ENCODE results near the gene LRBA.
"Not testable (repeated sequence)": the region's sequence is repeated elsewhere in the genome, so short reads cannot be mapped to it uniquely, and the experiment has no call there.

The LRBA gene

GRCh38 chr4:150390531-150390910 is 624.6 kb downstream of the LRBA start:
- H3K27ac ChIP-seq (ENCODE audit: low read depth in 2 of 2, low read length in 2 of 2): no peak overlapping the region
- no peaks in the 10 kb centered on the region for H3K9me3 ChIP-seq (ENCODE audit: control insufficient read depth in 2 of 2, low read length in 2 of 2)
- no peaks in the 10 kb centered on the region for H3K27me3 ChIP-seq (ENCODE audit: control insufficient read depth in 2 of 2, insufficient read depth in 2 of 2, low read length in 2 of 2)
- no peaks in the 10 kb centered on the region for H3K4me1 ChIP-seq (ENCODE audit: control insufficient read depth in 2 of 2, insufficient read depth in 2 of 2, low read length in 2 of 2)
- H3K9ac ChIP-seq (ENCODE audit: low read depth in 1 of 2, low read length in 2 of 2): no peak overlapping the region
- no peak overlapping the region for H3K4me3 ChIP-seq (ENCODE audit: low read length in 2 of 2)
- H3K36me3 ChIP-seq (ENCODE audit: control insufficient read depth in 2 of 2, insufficient read depth in 2 of 2, low read length in 2 of 2): no peaks in the 10 kb centered on the region

- Histone ChIP-seq H3K36me3 (ENCODE audit: control insufficient read depth in 2 of 2, insufficient read depth in 2 of 2, low read length in 2 of 2) (no peaks in the 10 kb centered on the region), H3K4me1 (ENCODE audit: control insufficient read depth in 2 of 2, insufficient read depth in 2 of 2, low read length in 2 of 2) (no peaks in the 10 kb centered on the region), H3K9ac (ENCODE audit: low read depth in 1 of 2, low read length in 2 of 2) (no peak overlapping the region), H3K9me3 (ENCODE audit: control insufficient read depth in 2 of 2, low read length in 2 of 2) (no peaks in the 10 kb centered on the region), H3K27me3 (ENCODE audit: control insufficient read depth in 2 of 2, insufficient read depth in 2 of 2, low read length in 2 of 2) (no peaks in the 10 kb centered on the region), H3K27ac (ENCODE audit: low read depth in 2 of 2, low read length in 2 of 2) (no peak overlapping the region), H3K4me3 (ENCODE audit: low read length in 2 of 2) (no peak overlapping the region)
Observed at GRCh38 chr4:150389896-150390530, 625.1 kb downstream of the LRBA start.

GRCh38 chr4:150387981-150388380 is 627.1 kb downstream of the LRBA start:
- Histone ChIP-seq H3K9me3 (ENCODE audit: control insufficient read depth in 2 of 2, low read length in 2 of 2) (no peaks in the 10 kb centered on the region), H3K27me3 (ENCODE audit: control insufficient read depth in 2 of 2, insufficient read depth in 2 of 2, low read length in 2 of 2) (no peaks in the 10 kb centered on the region), H3K4me3 (ENCODE audit: low read length in 2 of 2) (no peak overlapping the region)

DNA sequence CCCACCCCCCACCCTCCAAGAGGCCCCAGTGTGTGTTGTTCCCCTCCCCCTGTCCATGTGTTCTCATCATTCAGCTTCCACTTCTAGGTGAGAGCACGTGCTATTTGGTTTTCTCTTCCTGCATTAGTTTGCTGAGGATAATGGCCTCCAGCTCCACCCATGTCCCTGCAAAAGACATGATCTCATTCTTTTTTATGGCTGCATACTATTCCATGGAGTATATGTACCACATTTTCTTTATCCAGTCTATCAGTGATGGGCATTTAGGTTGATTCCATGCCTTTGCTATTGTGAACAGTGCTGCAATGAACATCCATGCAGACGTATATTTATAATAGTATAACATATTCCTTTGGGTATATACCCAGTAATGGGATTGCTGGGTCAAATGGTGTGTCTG is 628.7 kb downstream of the LRBA start:
- not testable (repeated sequence) for H3K4me1 ChIP-seq (ENCODE audit: control insufficient read depth in 2 of 2, insufficient read depth in 2 of 2, low read length in 2 of 2); H3K27me3 ChIP-seq (ENCODE audit: control insufficient read depth in 2 of 2, insufficient read depth in 2 of 2, low read length in 2 of 2); H3K4me3 ChIP-seq (ENCODE audit: low read length in 2 of 2); H3K27ac ChIP-seq (ENCODE audit: low read depth in 2 of 2, low read length in 2 of 2); H3K9me3 ChIP-seq (ENCODE audit: control insufficient read depth in 2 of 2, low read length in 2 of 2); H3K36me3 ChIP-seq (ENCODE audit: control insufficient read depth in 2 of 2, insufficient read depth in 2 of 2, low read length in 2 of 2); H3K9ac ChIP-seq (ENCODE audit: low read depth in 1 of 2, low read length in 2 of 2)

More at GRCh38 chr4:150387981-150388380, 627.1 kb downstream of the LRBA start:
- Histone ChIP-seq H3K4me1 (ENCODE audit: control insufficient read depth in 2 of 2, insufficient read depth in 2 of 2, low read length in 2 of 2) (no peaks in the 10 kb centered on the region), H3K36me3 (ENCODE audit: control insufficient read depth in 2 of 2, insufficient read depth in 2 of 2, low read length in 2 of 2) (no peaks in the 10 kb centered on the region), H3K9ac (ENCODE audit: low read depth in 1 of 2, low read length in 2 of 2) (no peak overlapping the region), H3K27ac (ENCODE audit: low read depth in 2 of 2, low read length in 2 of 2) (no peak overlapping the region)

GRCh38 chr4:150385606-150386005 is 629.5 kb downstream of the LRBA start:
- Histone ChIP-seq H3K36me3 (ENCODE audit: control insufficient read depth in 2 of 2, insufficient read depth in 2 of 2, low read length in 2 of 2) (no peaks in the 10 kb centered on the region), H3K4me3 (ENCODE audit: low read length in 2 of 2) (no peak overlapping the region), H3K27me3 (ENCODE audit: control insufficient read depth in 2 of 2, insufficient read depth in 2 of 2, low read length in 2 of 2) (no peaks in the 10 kb centered on the region), H3K4me1 (ENCODE audit: control insufficient read depth in 2 of 2, insufficient read depth in 2 of 2, low read length in 2 of 2) (no peaks in the 10 kb centered on the region), H3K9ac (ENCODE audit: low read depth in 1 of 2, low read length in 2 of 2) (no peak overlapping the region), H3K9me3 (ENCODE audit: control insufficient read depth in 2 of 2, low read length in 2 of 2) (no peaks in the 10 kb centered on the region), H3K27ac (ENCODE audit: low read depth in 2 of 2, low read length in 2 of 2) (no peak overlapping the region)

DNA sequence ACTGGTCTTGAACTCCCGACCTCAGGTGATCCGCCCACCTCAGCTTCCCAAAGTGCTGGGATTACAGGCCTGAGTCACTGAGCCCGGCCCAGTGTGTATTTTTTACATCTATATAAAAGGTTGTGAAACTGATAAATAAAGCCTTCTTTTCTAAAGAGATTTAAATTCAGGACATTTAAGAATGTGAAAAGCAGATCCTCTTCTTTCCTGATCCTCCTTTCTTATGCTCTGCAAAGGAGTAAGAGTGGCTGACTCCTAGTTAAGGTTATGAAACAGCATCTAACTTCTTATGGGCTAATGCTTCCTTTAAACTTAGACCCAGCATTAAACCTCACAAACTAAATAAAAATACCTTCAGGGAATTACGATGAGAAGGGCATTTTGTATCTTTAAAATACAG is 630.8 kb downstream of the LRBA start:
- Histone ChIP-seq H3K36me3 (ENCODE audit: control insufficient read depth in 2 of 2, insufficient read depth in 2 of 2, low read length in 2 of 2) (no peaks in the 10 kb centered on the region), H3K27me3 (ENCODE audit: control insufficient read depth in 2 of 2, insufficient read depth in 2 of 2, low read length in 2 of 2) (no peaks in the 10 kb centered on the region), H3K27ac (ENCODE audit: low read depth in 2 of 2, low read length in 2 of 2) (no peak overlapping the region), H3K4me1 (ENCODE audit: control insufficient read depth in 2 of 2, insufficient read depth in 2 of 2, low read length in 2 of 2) (no peaks in the 10 kb centered on the region), H3K4me3 (ENCODE audit: low read length in 2 of 2) (no peak overlapping the region), H3K9ac (ENCODE audit: low read depth in 1 of 2, low read length in 2 of 2) (no peak overlapping the region), H3K9me3 (ENCODE audit: control insufficient read depth in 2 of 2, low read length in 2 of 2) (no peaks in the 10 kb centered on the region)

GRCh38 chr4:150382028-150382427 is 633.1 kb downstream of the LRBA start:
- Histone ChIP-seq H3K27me3 (ENCODE audit: control insufficient read depth in 2 of 2, insufficient read depth in 2 of 2, low read length in 2 of 2) (no peaks in the 10 kb centered on the region), H3K36me3 (ENCODE audit: control insufficient read depth in 2 of 2, insufficient read depth in 2 of 2, low read length in 2 of 2) (no peaks in the 10 kb centered on the region), H3K4me1 (ENCODE audit: control insufficient read depth in 2 of 2, insufficient read depth in 2 of 2, low read length in 2 of 2) (no peaks in the 10 kb centered on the region), H3K9me3 (ENCODE audit: control insufficient read depth in 2 of 2, low read length in 2 of 2) (no peaks in the 10 kb centered on the region), H3K4me3 (ENCODE audit: low read length in 2 of 2) (no peak overlapping the region), H3K27ac (ENCODE audit: low read depth in 2 of 2, low read length in 2 of 2) (no peak overlapping the region), H3K9ac (ENCODE audit: low read depth in 1 of 2, low read length in 2 of 2) (no peak overlapping the region)

DNA sequence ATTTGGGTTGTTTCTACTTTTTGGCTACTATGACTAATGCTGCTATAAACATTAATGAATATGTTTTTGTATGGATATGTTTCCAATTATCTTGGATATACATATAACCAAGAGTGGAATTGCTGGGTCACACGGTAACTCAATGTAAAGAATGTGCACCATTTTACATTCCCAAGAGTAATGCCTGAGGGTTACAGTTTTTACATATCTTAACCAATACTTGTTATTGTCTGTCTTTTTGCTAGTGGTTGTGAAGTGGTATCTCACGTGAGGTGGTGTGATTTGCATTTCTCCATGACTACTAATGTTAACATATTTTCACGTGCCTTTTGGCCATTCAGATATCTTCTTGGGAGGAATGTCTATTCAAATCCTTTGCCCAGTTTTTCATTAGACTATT is 633.5 kb downstream of the LRBA start:
- H3K27me3 ChIP-seq (ENCODE audit: control insufficient read depth in 2 of 2, insufficient read depth in 2 of 2, low read length in 2 of 2): no peaks in the 10 kb centered on the region
- no peaks in the 10 kb centered on the region for H3K36me3 ChIP-seq (ENCODE audit: control insufficient read depth in 2 of 2, insufficient read depth in 2 of 2, low read length in 2 of 2)
- no peak overlapping the region for H3K9ac ChIP-seq (ENCODE audit: low read depth in 1 of 2, low read length in 2 of 2)
- no peaks in the 10 kb centered on the region for H3K9me3 ChIP-seq (ENCODE audit: control insufficient read depth in 2 of 2, low read length in 2 of 2)
- H3K27ac ChIP-seq (ENCODE audit: low read depth in 2 of 2, low read length in 2 of 2): no peak overlapping the region
- H3K4me1 ChIP-seq (ENCODE audit: control insufficient read depth in 2 of 2, insufficient read depth in 2 of 2, low read length in 2 of 2): no peaks in the 10 kb centered on the region
- no peak overlapping the region for H3K4me3 ChIP-seq (ENCODE audit: low read length in 2 of 2)

DNA sequence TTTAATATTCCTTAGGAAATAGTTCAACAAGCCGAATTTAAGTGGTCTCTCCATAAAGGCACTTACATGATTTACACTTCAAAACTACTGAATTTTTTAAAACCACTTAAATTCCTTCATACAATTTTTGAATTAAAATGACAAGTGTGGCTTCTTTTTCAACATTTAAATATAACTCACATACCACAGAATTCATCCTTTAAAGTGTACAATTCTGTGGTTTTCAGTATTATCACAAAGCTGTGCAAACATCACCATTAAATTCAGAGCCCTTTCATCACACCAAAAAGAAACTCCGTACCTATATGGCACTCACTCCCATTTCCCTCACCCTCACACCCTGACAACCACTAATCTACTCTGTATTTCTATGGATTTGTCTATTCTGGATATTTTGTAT is 634.0 kb downstream of the LRBA start:
- no peaks in the 10 kb centered on the region for H3K4me1 ChIP-seq (ENCODE audit: control insufficient read depth in 2 of 2, insufficient read depth in 2 of 2, low read length in 2 of 2)
- no peak overlapping the region for H3K27ac ChIP-seq (ENCODE audit: low read depth in 2 of 2, low read length in 2 of 2)
- no peaks in the 10 kb centered on the region for H3K27me3 ChIP-seq (ENCODE audit: control insufficient read depth in 2 of 2, insufficient read depth in 2 of 2, low read length in 2 of 2)
- no peaks in the 10 kb centered on the region for H3K36me3 ChIP-seq (ENCODE audit: control insufficient read depth in 2 of 2, insufficient read depth in 2 of 2, low read length in 2 of 2)
- H3K9me3 ChIP-seq (ENCODE audit: control insufficient read depth in 2 of 2, low read length in 2 of 2): no peaks in the 10 kb centered on the region
- H3K9ac ChIP-seq (ENCODE audit: low read depth in 1 of 2, low read length in 2 of 2): no peak overlapping the region
- no peak overlapping the region for H3K4me3 ChIP-seq (ENCODE audit: low read length in 2 of 2)

GRCh38 chr4:150379454-150379853 is 635.6 kb downstream of the LRBA start:
- Histone ChIP-seq H3K9ac (ENCODE audit: low read depth in 1 of 2, low read length in 2 of 2) (no peak overlapping the region), H3K4me1 (ENCODE audit: control insufficient read depth in 2 of 2, insufficient read depth in 2 of 2, low read length in 2 of 2) (no peaks in the 10 kb centered on the region), H3K9me3 (ENCODE audit: control insufficient read depth in 2 of 2, low read length in 2 of 2) (no peaks in the 10 kb centered on the region), H3K27ac (ENCODE audit: low read depth in 2 of 2, low read length in 2 of 2) (no peak overlapping the region), H3K4me3 (ENCODE audit: low read length in 2 of 2) (no peak overlapping the region), H3K36me3 (ENCODE audit: control insufficient read depth in 2 of 2, insufficient read depth in 2 of 2, low read length in 2 of 2) (peaks cover 0 to 4% of the 10 kb centered on the region in 2 donors), H3K27me3 (ENCODE audit: control insufficient read depth in 2 of 2, insufficient read depth in 2 of 2, low read length in 2 of 2) (no peaks in the 10 kb centered on the region)

- H3K4me3 ChIP-seq (ENCODE audit: low read length in 2 of 2): no peak overlapping the region
- no peaks in the 10 kb centered on the region for H3K9me3 ChIP-seq (ENCODE audit: control insufficient read depth in 2 of 2, low read length in 2 of 2)
- no peak overlapping the region for H3K27ac ChIP-seq (ENCODE audit: low read depth in 2 of 2, low read length in 2 of 2)
- H3K36me3 ChIP-seq (ENCODE audit: control insufficient read depth in 2 of 2, insufficient read depth in 2 of 2, low read length in 2 of 2): peaks cover 0 to 4% of the 10 kb centered on the region in 2 donors
- H3K27me3 ChIP-seq (ENCODE audit: control insufficient read depth in 2 of 2, insufficient read depth in 2 of 2, low read length in 2 of 2): no peaks in the 10 kb centered on the region
- no peaks in the 10 kb centered on the region for H3K4me1 ChIP-seq (ENCODE audit: control insufficient read depth in 2 of 2, insufficient read depth in 2 of 2, low read length in 2 of 2)
- H3K9ac ChIP-seq (ENCODE audit: low read depth in 1 of 2, low read length in 2 of 2): no peak overlapping the region
Observed at GRCh38 chr4:150375025-150375424, 640.1 kb downstream of the LRBA start.
